GM18870 (cell line): Measurements from ENCODE around the gene RMND1.
A peak's percentile ranks its signal among the peaks of the same experiment; 100 is the strongest.
"Not testable (repeated sequence)": the region's sequence is repeated elsewhere in the genome, so short reads cannot be mapped to it uniquely, and the experiment has no call there.

Experiments
- ATAC-seq: cut with Tn5 transposase; IDR thresholded peaks from one replicate; pipeline ENCODE4 v1.9.1; 2021; ENCODE audit warnings: moderate library complexity; ENCODE audit not compliant: unreplicated experiment

The RMND1 gene

DNA sequence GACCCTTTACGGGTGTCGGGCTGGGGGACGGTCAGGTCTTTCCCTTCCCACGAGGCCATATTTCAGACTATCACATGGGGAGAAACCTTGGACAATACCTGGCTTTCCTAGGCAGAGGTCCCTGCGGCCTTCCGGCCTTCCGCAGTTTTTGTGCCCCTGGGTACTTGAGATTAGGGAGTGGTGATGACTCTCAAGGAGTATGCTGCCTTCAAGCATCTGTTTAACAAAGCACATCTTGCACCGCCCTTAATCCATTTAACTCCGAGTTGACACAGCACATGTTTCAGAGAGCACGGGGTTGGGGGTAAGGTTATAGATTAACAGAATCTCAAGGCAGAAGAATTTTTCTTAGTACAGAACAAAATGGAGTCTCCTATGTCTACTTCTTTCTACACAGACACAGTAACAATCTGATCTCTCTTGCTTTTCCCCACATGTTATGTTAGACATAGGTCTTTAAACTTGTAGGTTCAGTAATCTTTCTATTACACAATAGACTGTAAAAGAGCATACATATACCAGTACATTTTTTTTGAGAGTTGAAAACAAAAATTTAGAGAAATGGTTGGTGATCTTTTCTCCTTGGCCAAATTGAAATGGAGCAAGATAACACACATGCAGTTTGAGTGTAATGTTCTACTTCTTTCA lies 3.9 kb upstream of the RMND1 start:
- not testable (repeated sequence) for ATAC-seq

DNA sequence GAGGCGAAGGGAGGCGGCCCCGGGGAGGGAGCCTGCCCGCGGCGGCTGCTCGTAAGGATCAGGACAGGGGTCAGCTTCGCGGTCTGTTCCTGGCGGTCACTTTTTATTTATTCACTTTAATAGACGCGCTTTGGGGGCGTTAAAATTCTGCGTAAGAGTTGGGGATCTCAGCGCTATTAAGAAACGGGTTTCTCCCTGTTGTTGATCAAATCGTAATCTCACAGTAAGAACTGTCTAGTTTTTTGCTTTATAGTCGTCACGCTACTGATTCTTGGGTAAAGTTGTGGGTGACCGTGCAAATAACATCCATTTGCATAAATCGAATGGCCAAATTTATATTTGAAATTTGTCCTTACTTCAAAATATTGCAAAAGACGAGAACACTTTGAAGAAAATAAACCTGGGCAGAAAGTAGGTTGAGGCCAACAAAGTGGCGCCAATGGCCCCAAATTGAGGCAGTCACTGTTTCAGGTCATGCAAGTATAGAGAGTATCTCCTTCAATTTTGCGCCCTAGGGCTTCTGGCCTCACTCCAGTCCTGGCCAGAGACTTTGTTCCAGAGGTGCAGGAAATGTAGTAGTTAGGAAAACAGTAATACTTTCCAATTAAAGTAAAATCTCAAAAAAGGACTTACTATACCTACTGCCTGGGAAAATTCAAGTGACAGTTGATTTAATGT lies 963 bp upstream of the RMND1 start:
- no peak for ATAC-seq

DNA sequence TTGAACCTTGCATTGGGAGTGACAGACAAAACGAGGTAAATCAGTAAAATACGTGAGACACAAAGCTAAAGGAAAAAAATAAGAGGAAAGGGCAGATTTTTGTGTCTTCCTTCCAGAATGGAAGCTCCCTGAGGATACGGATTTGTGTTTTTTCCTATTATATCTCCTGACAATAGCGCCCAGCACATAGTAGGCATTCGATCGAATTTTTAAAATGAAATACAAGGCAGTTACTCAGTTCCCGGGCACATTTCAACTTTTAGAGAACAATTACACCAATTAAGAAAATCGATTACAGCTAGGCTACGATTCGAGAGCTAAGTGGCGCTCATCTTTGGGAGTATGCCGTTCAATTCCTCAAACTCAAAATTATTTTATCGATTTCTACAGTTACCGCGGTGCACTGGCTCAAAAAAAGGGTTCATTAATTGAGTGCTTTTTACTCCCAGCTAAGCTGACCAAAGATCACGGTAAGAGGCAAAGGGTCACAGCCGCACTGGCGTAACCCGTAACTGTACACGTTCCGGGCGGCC lies 443 bp downstream of the RMND1 start:
- ATAC-seq, result no peak

DNA sequence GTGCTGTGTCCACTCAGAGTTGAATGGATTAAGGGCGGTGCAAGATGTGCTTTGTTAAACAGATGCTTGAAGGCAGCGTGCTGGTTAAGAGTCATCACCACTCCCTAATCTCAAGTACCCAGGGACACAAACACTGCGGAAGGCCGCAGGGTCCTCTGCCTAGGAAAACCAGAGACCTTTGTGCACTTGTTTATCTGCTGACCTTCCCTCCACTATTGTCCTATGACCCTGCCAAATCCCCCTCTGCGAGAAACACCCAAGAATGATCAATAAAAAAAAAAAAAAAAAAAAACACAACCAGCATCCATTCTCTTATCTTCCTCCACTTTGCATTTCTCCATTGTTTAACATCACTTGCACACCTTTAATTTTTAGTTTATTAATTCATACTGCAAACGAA lies 998 bp downstream of the RMND1 start:
- ATAC-seq, result not testable (repeated sequence)

DNA sequence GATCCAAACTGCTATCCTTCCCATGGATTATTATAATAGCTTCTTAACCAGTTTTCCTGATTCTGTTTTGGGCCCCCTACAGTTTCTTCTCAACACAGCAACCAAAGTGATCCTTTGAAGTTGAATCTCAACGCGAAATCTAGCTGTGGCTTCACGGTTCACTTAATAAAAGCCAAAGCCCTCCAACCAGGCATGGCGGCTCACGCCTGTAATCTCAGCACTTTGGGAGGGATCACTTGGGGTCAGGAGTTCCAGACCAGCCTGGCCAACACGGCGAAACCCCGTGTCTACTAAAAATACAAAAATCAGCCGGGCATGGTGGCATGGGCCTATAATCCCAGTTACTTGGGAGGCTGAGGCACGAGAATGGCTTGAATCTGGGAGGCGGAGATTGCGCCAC lies 3.3 kb downstream of the RMND1 start:
- no peak for ATAC-seq

DNA sequence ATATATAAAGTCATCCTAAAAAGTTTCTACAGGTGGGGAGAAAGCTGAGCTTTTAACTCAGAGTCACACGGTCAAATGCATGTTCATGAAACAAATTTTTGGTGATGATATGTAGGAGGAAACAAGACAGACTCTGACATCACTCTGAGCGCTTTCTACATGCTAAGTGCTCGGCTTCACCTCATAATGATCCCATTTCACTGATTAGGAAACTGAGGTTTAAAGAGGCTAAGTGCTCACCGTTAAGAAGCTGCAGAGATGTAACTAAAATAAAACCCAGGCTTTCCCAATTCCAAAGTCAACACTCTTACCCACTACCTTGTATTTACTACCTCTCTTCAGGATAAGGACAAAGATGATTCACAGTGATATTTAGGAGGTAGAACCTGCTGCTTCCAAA lies 4.7 kb downstream of the RMND1 start:
- ATAC-seq, result no peak

DNA sequence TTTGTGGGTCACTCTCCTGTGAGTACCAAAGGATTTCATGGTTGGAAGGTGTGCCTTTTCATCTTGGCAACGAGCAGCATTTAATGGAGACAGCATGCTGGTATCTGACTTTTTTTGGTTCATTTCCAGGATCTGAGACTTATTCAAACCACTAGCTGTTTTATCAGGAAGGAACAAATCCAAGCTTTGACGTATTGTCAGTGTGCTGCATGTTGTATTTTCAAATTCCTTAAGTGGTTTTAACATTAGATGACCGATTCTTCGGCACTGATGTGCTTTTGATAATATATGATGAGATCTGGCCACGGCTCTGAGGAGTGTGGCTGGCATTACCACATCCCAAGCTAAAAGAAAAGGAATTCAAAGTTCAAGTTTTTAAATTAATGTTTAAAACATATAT lies 6.4 kb downstream of the RMND1 start:
- ATAC-seq, result no peak

DNA sequence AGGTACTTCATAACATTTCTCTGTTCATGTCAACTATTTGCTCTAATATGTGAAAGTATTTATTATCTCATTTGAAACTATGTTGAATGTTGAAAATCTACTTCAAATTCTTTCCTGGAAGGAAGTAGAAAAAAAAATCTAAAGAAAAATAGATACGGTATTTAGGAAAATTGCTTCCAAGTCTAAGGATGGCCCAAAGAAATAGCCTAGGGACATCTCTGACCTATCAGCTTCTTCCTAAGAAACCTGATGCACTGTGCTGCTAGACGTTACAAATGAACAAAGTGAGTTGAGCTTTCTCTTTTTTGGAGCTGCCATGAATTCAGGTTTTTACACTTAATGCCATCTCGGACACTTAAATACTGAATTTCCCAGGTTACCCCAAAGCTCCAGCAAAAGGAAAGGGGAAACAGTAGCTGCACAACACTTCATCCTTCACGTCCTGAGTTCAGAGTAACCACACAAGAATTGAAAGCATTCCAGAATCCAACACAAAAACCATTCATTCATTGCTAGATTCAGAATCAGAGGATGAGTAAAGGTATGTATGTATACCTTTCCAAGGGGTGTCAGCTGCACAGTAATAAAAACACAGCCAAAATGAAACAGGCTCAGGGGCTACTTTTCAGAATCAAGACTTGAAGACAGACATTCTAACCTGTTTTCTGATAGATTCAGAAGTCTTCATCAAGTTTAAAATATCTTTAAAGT lies 7.9 kb downstream of the RMND1 start:
- no peak for ATAC-seq

DNA sequence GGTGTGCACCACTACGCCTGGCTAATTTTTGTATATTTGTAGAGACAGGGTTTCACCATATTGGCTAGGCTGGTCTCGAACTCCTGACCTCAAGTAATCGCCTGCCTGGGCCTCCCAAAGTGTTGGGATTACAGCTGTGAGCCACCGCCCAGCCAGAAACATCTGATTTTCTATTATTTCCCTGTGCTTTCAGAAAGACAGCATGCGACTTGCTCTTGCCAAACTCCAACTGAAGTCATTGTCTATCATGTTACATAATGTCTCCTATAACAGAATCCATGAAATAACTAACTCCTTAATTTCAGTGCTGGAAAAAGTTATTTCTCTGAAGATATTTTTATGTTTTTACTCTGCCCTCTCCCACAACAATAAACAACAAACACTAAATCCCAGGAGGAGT lies 8.5 kb downstream of the RMND1 start:
- ATAC-seq, result no peak

DNA sequence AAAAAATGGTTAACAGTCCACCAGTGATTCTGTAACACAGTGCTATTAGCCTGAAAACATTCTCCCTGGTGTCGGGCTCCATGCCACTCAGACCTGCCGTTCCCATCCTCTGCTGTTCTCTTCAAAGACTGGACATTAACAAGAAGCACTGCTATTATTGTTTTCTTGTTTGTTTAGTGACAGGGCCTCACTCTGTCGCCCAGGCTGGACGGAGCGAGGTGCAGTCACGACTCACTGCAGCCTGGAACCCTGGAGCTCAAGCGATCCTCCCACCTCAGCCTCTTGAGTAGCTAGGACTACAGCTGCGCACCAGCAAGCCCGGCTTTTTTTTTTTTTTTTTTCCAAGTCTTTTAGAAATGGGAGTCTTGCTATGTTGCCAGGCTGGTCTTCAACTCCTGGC lies 9.6 kb downstream of the RMND1 start:
- ATAC-seq, result no peak

DNA sequence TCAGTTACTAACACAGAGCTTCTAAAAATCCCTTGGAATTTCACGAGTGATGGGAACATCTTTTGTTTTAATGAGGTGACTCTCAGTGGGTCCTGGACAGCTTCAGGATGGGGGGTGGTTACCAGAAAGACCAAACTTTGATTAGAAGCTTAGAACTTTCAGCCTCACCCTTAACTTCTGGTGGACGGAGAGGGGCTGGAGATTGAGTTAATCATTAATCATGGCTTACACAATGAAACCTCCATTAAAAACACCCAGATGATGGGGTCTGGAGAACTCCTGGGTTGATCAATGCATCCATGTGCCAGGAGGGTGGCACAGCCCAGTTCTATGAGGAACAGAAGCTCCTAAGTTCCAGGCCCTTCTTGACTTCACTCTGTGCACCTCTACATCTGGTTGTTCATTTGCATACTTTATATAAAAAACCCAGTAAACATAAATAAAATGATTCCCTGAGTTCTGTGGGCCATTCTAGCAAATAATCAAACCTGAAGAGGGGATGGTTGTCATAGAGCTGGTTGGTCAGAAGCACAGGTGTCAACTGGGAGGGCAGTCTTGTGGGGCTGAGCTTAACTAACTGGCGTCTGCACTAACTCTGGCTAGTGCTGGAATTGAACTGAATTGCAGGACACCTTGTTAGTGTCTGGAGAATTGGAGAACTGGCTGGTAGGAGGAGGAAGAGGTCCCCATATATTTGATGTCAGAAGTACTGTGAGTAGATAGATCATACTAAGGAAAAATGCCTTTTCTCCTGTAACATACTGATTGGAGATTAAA lies 10.3 kb downstream of the RMND1 start:
- no peak for ATAC-seq

DNA sequence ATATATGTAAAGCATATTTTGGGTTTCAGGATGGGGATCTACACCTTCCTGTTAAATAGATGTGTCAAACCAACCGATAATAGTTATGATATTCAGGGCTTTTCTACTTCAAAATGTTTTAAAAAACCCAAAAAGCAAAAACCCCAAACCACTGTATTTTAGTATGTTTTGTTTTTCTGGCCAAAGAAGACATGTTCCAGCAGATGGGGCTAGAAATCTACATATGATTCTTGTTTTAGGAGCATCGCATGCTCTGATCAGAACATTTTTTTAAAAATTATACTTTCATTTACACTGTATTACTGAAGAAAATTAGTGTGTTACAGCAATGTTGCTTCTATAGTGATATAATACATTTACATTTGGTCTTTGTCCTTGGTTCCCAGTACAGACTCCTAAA lies 11.0 kb downstream of the RMND1 start:
- ATAC-seq, result peak; percentile 30

DNA sequence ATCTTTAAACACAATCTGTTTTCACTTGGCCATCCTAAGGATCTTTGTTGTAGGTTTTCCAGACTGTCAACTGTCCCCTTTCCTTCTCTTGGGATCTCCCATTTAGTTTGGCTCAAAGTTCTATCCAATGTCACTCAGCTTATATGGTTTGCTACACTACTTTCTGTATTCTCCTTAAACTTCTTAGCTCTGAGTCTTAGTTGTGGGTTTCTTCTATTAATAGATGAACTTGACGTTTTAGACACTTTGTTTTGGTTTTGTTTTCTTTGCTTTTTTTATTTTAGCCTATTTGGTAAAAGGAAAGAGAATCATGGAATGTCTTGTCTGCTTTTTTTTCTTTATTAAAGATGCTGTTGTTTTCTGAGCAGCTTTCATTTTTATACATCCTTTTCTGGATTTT lies 11.4 kb downstream of the RMND1 start:
- peak; percentile 54 for ATAC-seq

DNA sequence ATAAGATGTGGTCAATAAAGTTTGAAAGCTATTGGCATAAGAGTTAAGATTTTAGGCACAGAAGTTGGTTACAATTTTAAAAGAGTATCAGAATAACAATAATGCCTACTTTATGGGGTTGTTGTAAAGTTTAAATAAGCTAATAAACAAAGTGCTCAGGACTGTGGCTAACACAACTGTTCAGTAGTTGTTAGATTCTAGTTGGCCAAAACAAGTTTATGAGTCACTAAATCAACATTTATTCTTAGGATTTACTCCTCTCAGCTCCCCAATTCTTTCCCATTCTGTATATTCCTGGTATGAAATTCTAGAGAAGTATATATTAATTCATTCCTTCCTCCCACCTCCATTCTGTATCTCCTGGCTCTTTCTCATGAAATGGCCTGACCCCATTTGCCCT lies 14.5 kb downstream of the RMND1 start:
- ATAC-seq, result no peak

DNA sequence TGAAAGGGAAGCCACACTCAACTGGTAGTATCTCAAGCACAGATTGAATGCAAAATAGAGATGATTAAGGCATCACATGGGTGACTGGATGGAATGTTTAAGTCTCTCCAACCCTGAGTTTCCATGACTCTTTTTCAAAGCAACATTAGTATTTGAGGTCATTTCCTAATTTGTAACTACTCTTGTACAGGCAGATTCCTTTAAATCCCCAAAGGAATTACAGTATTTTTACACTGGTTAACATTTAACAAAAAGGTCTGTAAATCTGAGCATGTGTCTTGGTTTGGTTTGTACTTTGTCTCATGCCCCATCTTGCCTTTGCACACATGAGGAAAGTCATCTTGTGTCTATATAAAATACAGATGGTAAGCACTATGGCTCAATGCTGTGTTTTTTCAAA lies 15.1 kb downstream of the RMND1 start:
- ATAC-seq, result no peak

DNA sequence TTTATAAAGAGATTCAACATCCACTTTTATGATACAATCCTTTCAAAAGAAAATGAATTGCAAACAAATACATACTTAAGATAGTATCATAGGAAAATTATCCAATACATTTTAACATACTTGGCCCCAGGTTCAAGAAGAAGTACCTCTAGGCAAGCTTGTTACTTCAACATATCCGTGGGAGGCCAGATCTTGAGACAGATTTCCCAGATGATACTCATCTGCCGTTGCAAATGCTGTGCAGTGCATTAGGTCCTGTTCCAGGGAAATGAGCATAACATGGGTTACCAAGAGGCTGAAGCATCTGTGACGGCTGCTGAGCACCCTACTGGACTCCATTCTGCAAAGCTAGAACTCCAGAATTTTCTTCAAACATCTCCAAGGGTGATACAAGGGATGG lies 15.6 kb downstream of the RMND1 start:
- no peak for ATAC-seq

DNA sequence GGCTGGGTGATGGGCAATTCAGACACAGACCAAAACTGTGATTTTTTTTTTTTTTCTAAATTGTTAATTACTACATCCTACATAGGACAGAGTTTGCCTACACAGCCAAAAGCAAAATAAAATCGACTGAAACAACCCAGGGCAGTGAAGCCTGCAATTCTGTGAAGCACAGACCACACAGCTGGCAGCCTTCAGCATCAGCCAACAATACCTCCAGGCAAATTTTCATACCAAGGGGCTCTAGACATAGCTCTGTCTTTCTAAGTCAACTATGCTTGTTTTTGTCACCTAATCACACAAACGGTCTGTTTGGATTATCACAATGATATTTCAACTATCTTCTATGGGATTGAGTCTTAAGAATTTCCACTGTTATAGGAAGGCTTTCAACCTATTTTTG lies 17.6 kb downstream of the RMND1 start:
- no peak for ATAC-seq

DNA sequence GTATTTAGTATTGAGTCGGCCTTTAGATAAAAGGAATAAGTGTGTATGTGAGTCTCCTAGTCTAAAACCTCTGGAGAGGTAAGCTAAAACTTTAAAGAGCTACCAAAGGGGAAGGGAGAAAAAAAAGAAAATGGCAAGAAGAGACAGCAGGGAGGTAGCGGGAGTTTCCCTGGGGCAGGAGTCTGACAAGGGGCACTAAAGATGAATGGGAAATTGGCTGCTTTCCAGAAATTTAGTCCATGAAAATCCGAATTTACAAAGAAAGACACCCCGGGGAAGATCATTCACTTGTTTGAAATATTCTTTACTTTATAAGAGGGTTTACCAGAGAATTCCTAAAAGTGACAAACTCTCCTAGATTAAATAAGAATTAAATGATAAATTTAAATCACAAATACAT lies 19.3 kb downstream of the RMND1 start:
- ATAC-seq, result no peak

DNA sequence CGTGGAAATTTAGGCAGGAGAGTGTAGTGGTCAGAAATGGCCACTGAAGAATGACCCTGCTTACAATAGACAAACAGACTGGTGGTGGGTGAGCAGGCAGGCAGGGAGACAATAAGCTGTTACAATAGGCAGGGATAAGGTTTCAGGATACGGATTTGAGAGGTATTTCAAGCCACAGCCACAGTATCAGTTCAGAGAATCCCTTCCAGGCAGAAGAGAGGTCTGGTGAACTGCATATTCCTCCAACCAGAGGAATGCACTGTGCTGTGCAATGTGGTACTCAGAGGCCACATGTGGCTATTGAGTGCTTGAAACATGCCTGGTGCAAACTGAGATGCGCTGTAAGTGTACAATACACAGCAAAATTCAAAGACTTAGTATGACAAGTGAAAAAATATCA lies 20.6 kb downstream of the RMND1 start:
- ATAC-seq, result no peak

DNA sequence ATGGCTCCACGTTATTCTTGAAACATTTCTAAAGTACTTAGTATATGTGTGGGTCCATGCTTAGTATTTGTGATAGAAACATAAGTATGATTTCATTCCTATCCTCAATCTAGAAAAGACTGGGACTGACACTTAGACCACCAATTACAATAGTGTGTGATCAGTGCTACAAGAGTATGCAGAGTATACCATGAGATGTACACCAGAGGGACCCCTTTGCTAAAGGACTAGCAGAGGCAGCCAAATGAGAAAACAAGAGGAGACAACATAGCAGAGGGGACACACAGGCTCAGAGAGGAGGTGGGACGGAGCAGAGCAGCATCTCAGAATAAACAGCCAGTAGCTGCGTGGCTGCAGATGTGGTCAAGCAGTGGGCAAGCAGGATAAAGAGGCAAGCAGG lies 21.0 kb downstream of the RMND1 start:
- no peak for ATAC-seq

DNA sequence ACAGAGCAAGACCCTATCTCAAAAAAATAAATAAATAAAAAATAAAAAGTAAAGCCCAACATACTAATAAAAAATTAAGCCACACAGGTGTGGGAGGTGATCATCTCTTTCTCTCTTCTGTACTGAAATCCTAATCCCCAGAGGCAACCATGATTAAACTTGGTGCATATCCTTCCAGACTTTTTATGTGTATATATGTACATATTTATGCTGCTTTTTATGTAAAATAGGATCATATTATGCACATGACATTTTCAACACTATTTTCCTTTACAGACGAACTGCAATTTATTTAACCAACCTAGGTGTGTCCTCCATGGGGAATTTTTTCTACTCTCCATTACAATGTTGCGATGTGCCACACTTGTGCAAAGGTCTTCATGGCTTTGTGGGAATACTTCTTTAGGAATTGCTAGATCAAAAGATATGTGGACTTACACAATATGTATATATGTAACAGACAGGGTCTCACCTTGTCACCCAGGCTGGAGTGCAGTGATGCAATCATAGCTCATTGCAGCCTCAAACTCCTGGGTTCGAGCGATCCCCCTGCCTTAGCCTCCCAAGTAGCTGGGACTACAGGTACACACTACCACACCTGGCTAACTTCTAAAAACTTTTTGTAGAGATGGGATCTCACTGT lies 23.7 kb downstream of the RMND1 start:
- ATAC-seq, result no peak
